Psoas muscle (tissue), 8 donors: ENCODE data around the gene TMED10. TPM values are rescaled to one million over a fixed set of nuclear protein-coding genes. Genes with fewer than 3 reads are reported as not detected.
A peak's percentile ranks its signal among the peaks of the same experiment; 100 is the strongest.

Source experiments
- ATAC-seq, 4 donors: fragments of 200-7000 bp; cut with Tn5 transposase; one replicate each; pipeline ENCODE4 v1.9.1; 2020; ENCODE audit warnings: moderate library complexity in 3 of 4, mild to moderate bottlenecking in 2 of 4
- DNase-seq, 2 donors: peaks; one replicate each; pipeline ENCODE4 v3.0.0-alpha.2; 2020
- H3K27ac ChIP-seq: fragments of 200-600 bp; one replicate; pipeline ENCODE4 v1.8.0; 2022
- H3K27me3 ChIP-seq, 3 donors: fragments of 200-600 bp in 1 of 3; one replicate each; pipeline versions ENCODE4 v1.6.1 to v1.8.0; 2013 to 2022; ENCODE audit warnings: low read length in 2 of 3, mild to moderate bottlenecking in 2 of 3, moderate library complexity in 1 of 3; ENCODE audit not compliant: insufficient read depth in 3 of 3
- H3K36me3 ChIP-seq, 2 donors: fragments of 200-600 bp in 1 of 2; one replicate each; pipeline versions ENCODE4 v1.6.1 to v1.8.0; 2013 to 2022; ENCODE audit warnings: low read depth in 1 of 2, mild to moderate bottlenecking in 1 of 2, moderate library complexity in 1 of 2; ENCODE audit not compliant: insufficient read depth in 1 of 2
- H3K4me1 ChIP-seq: fragments of 200-600 bp; one replicate; pipeline ENCODE4 v1.8.0; 2022
- H3K4me3 ChIP-seq: fragments of 200-600 bp; one replicate; pipeline ENCODE4 v1.8.0; 2022; ENCODE audit warnings: mild to moderate bottlenecking
- H3K9me3 ChIP-seq: fragments of 200-600 bp; one replicate; pipeline ENCODE4 v1.8.0; 2022
- WGBS, 3 donors: extraction: QIAGEN DNeasy Blood & Tissue Kit; methylation state at CpG; one replicate each; pipeline versions ENCODE4 v1.1.6 to v1.1.7; 2013; 5-methylcytosine and 5-hydroxymethylcytosine counted together
- intact Hi-C, 2 donors: fragments of 100-400 bp; cut with DNase I; formaldehyde crosslinking; loops; one replicate each; pipeline versions ENCODE4 v1.11.0 to v1.14.2; 2022
- polyA plus RNA-seq, 3 donors: library from polyadenylated mRNA; stranded (reverse); fragments of 200-250 nt; gene quantifications; one replicate each; pipeline ENCODE4 v1.2.3, GENCODE V29; 2013
- total RNA-seq, 4 donors: library from RNA; stranded (reverse); fragmentation: NEBNext Ultra II Directional in 2 of 4; extraction: Animal tissue kit (Norgen Biotek cat#: 25700) in 2 of 4; gene quantifications; one replicate each; pipeline versions ENCODE4 v1.2.1 to v1.2.4, GENCODE V29; 2021 to 2023
- TF ChIP-seq, protein P1 (sequence below): fragments of 200-600 bp; IDR thresholded peaks from one replicate; pipeline ENCODE4 v1.8.0; 2022; ENCODE audit warnings: antibody characterized with exemption
- donor health status: healthy with polysubstance abuse.
- donor health status: DM: no; HTN: no; CAD: no; lungs with moderate emphysema.
- donor health status: Bipolar disorder and iron deficiency.
- donor health status: healthy.
- donor health status: DM: yes; HTN: yes; CAD: no.
- donor health status: DM: no; HTN: no; CAD: no.
- donor health status: DM: no; HTN: no; CAD: no.
- donor health status: DM: yes; HTN: yes; CAD: no.

TMED10 gene
- total and polyA plus RNA-seq, 7 donors: 88.2 to 255 (median 146) TPM

DNA sequence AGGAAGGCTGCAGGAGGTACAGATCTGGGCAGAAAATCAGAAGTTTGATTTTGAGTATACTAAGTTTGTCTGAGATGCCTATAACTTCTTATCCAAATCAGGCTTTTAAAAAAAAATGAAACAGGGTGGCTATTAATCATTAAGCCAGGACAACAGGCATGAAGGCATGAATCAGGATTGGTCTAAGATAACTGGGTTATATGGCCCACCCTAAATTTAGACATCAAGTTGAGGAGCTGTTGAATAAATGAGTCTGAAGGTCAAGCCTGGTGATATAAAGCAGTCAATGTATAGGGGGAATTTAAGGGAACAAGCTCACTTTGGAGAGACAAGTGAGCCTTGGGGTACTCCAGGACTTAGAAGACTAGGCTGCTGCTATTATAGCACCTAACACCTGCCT is 78.2 kb downstream of the TMED10 start:
- H3K27ac ChIP-seq: peak overlapping the region; percentile 94

DNA sequence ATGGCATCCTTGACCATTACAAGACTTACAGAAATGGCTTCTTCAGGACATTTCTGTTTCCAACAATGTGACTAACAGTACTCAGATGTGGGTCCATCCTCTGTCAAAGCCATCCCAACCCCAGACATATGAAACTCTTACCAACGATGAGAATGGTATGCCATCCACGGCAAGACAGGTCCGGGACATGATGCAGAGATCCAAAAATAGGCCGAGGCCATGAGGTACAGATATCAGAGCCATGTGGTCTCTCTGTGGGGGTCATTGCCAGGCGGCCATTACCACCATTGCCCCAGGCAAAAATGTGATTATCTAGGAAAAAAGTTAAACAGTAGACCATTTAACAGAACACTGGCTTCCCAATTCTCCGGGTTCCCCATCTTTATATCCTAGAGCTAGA is 79.5 kb downstream of the TMED10 start:
- DNase-seq: peak in 1 of 2 donors; percentile 25
- intact Hi-C loops: no loop called here
- WGBS, 3 donors: 48 to 63% (median 61%) methylated on average over 6 of the region's 6 CpGs

More for the DNA sequence above, 78.2 kb downstream of the TMED10 start:
- Histone ChIP-seq H3K36me3 (peaks cover 0 to 96% of the 10 kb centered on the region in 2 donors), H3K4me1 (peaks cover 15% of the 10 kb centered on the region), H3K27me3 (no peaks in the 10 kb centered on the region), H3K9me3 (no peaks in the 10 kb centered on the region), H3K4me3 (peak overlapping the region; percentile 19)
- intact Hi-C loops: no loop called here
- ATAC-seq: peak in 3 of 4 donors; percentile 10 to 25 (median 25)
- no peak for DNase-seq
- TF ChIP-seq, protein P1, sequence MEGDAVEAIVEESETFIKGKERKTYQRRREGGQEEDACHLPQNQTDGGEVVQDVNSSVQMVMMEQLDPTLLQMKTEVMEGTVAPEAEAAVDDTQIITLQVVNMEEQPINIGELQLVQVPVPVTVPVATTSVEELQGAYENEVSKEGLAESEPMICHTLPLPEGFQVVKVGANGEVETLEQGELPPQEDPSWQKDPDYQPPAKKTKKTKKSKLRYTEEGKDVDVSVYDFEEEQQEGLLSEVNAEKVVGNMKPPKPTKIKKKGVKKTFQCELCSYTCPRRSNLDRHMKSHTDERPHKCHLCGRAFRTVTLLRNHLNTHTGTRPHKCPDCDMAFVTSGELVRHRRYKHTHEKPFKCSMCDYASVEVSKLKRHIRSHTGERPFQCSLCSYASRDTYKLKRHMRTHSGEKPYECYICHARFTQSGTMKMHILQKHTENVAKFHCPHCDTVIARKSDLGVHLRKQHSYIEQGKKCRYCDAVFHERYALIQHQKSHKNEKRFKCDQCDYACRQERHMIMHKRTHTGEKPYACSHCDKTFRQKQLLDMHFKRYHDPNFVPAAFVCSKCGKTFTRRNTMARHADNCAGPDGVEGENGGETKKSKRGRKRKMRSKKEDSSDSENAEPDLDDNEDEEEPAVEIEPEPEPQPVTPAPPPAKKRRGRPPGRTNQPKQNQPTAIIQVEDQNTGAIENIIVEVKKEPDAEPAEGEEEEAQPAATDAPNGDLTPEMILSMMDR: no peak

GRCh38 chr14:75095690-75096089 is 80.7 kb downstream of the TMED10 start:
- Histone ChIP-seq H3K36me3 (peaks cover 3 to 97% of the 10 kb centered on the region in 2 donors), H3K9me3 (no peaks in the 10 kb centered on the region), H3K4me3 (no peak overlapping the region), H3K4me1 (peaks cover 15% of the 10 kb centered on the region), H3K27me3 (no peaks in the 10 kb centered on the region), H3K27ac (peak overlapping the region; percentile 21)
- intact Hi-C loops: no loop called here
- 87 to 92% (median 90%) methylated on average over 4 of the region's 4 CpGs for whole genome bisulfite sequencing, 3 donors
- TF ChIP-seq, protein P1: no peak
- ATAC-seq (no peak), DNase-seq (no peak)

More for the DNA sequence above, 79.5 kb downstream of the TMED10 start:
- Histone ChIP-seq H3K36me3 (peaks cover 0 to 97% of the 10 kb centered on the region in 2 donors), H3K27me3 (no peaks in the 10 kb centered on the region), H3K27ac (peak overlapping the region; percentile 94), H3K4me3 (no peak overlapping the region), H3K4me1 (peaks cover 15% of the 10 kb centered on the region), H3K9me3 (no peaks in the 10 kb centered on the region)
- TF ChIP-seq, protein P1: no peak
- peak; percentile 87 to 94 (median 91) for ATAC-seq

- Histone ChIP-seq H3K4me1 (peaks cover 15% of the 10 kb centered on the region), H3K9me3 (no peaks in the 10 kb centered on the region), H3K27me3 (no peaks in the 10 kb centered on the region), H3K27ac (no peak overlapping the region), H3K36me3 (peaks cover 3 to 97% of the 10 kb centered on the region in 2 donors), H3K4me3 (no peak overlapping the region)
- TF ChIP-seq, protein P1: no peak
- ATAC-seq (no peak), DNase-seq (no peak)
- intact Hi-C loops: no loop called here
- WGBS, 3 donors: 83 to 91% (median 84%) methylated on average over 3 of the region's 3 CpGs
Observed at GRCh38 chr14:75094896-75095295, 81.5 kb downstream of the TMED10 start.

DNA sequence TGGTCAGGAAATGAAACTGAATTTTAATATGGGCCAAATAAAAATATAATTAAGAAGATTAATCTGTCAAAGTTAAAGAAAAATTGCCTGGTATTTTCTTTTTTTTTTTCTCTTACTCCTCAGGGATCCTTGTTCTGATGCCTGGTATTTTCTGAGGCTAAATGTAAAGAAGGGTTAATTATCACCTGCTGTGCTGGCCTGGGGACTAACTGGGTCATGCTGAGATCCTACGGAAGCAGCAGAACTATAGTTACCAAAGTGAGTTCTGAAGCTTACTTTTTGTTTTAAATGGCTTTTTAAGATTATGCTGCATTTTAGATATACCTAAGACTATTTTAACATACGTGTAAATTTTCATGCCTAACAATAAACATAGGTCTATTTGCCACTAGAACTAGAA is 83.7 kb downstream of the TMED10 start:
- Histone ChIP-seq H3K27me3 (no peaks in the 10 kb centered on the region), H3K4me3 (no peak overlapping the region), H3K4me1 (peaks cover 6% of the 10 kb centered on the region), H3K27ac (no peak overlapping the region), H3K9me3 (no peaks in the 10 kb centered on the region), H3K36me3 (peaks cover 3 to 98% of the 10 kb centered on the region in 2 donors)
- TF ChIP-seq, protein P1: no peak
- intact Hi-C loops: loop anchor here in 1 of 2 donors (2.0 kb wide), 1 partner anchor 152 kb away; no protein-coding TSS in a partner anchor
- no peak for ATAC-seq
- no peak for DNase-seq
- 56 to 61% (median 58%) methylated on average over 2 of the region's 2 CpGs for WGBS, 3 donors
